ENCODE results near the gene RESP18. TPM values are rescaled to one million over a fixed set of nuclear protein-coding genes. Genes with fewer than 3 reads are reported as not detected.

The RESP18 gene
- total RNA-seq, 2 donors from 2014 or later: not detected

GRCh38 chr2:219293736-219294231, 38.8 kb downstream of the RESP18 start:
- Histone ChIP-seq H3K4me3 (no peak overlapping the region), H3K27me3 (replicated peaks; ENCODE audit: insufficient read depth) (no peaks in the 10 kb centered on the region), H3K27ac (no peak overlapping the region), H3K9me3 (no peaks in the 10 kb centered on the region), H3K36me3 (no peaks in the 10 kb centered on the region), H3K4me1 (replicated peaks) (no peaks in the 10 kb centered on the region)
- intact Hi-C loops (cut with DNase I): loop anchor here (2.0 to 10.0 kb wide), 4 partner anchors 15 to 241 kb away; partner anchors contain the start of genes ABCB6, DNAJB2 and NHEJ1
- WGBS: 81% methylated on average over 5 of the region's 5 CpGs
- DNase-seq (ENCODE audit: low spot score): no peak
- no peak for TF ChIP-seq POLR2AphosphoS5 (IDR thresholded peaks at IDR 0.05)

GRCh38 chr2:219292616-219293015, 39.9 kb downstream of the RESP18 start:
- Histone ChIP-seq H3K27me3 (replicated peaks; ENCODE audit: insufficient read depth) (no peaks in the 10 kb centered on the region), H3K27ac (no peak overlapping the region), H3K36me3 (no peaks in the 10 kb centered on the region), H3K4me1 (replicated peaks) (no peaks in the 10 kb centered on the region), H3K4me3 (no peak overlapping the region), H3K9me3 (no peaks in the 10 kb centered on the region)
- TF ChIP-seq CTCF (IDR thresholded peaks at IDR 0.05) (no peak), POLR2A (IDR thresholded peaks at IDR 0.05) (no peak), POLR2AphosphoS5 (IDR thresholded peaks at IDR 0.05) (no peak)
- intact Hi-C loops (cut with DNase I): loop anchor here (10.0 kb wide), 2 partner anchors 78 to 242 kb away; partner anchors contain the start of gene ABCB6
- WGBS: 91% methylated on average over 9 of the region's 9 CpGs
- no peak for DNase-seq (ENCODE audit: low spot score)

GRCh38 chr2:219291910-219292490, 40.5 kb downstream of the RESP18 start:
- DNase-seq (ENCODE audit: low spot score): no peak
- Histone ChIP-seq H3K4me3 (no peak overlapping the region), H3K4me1 (replicated peaks) (no peaks in the 10 kb centered on the region), H3K36me3 (no peaks in the 10 kb centered on the region), H3K9me3 (no peaks in the 10 kb centered on the region), H3K27ac (no peak overlapping the region), H3K27me3 (replicated peaks; ENCODE audit: insufficient read depth) (no peaks in the 10 kb centered on the region)
- intact Hi-C loops (cut with DNase I): loop anchor here (10.0 kb wide), 2 partner anchors 77 to 243 kb away; partner anchors contain the start of gene ABCB6
- 68% methylated on average over 4 of the region's 4 CpGs for WGBS
- TF ChIP-seq POLR2AphosphoS5 (IDR thresholded peaks at IDR 0.05): no peak
- no peak for TF ChIP-seq POLR2A (IDR thresholded peaks at IDR 0.05)
- TF ChIP-seq CTCF (IDR thresholded peaks at IDR 0.05): no peak

DNA sequence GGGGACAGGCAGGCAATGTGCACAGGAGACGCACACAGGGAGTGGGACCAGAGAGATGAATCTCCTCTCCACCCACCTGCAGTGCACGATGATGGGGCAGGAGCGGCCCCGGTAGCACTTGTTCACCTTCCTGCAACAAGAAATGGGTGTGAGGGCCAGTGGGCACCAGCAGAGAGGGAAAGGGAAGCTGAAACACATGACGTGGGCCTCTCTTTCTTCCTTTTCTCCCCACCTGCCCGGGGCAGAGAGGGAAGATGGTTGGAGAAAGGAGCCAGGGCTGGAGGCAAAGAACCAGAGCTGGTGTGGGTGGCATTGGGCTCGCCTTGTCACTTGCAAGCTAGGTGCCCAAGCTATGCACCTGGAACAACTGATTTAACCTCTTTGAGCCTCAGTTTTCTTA, 41.1 kb downstream of the RESP18 start:
- no peak overlapping the region for H3K27ac ChIP-seq
- no peak for TF ChIP-seq POLR2A (IDR thresholded peaks at IDR 0.05)
- no peak for TF ChIP-seq CTCF (IDR thresholded peaks at IDR 0.05)
- no peak for DNase-seq (ENCODE audit: low spot score)
- WGBS: 91% methylated on average over 7 of the region's 7 CpGs
- H3K27me3 ChIP-seq (replicated peaks; ENCODE audit: insufficient read depth): no peaks in the 10 kb centered on the region
- H3K9me3 ChIP-seq: no peaks in the 10 kb centered on the region
- no peaks in the 10 kb centered on the region for H3K36me3 ChIP-seq
- intact Hi-C loops (cut with DNase I): loop anchor here (10.0 kb wide), 2 partner anchors 77 to 243 kb away; partner anchors contain the start of gene ABCB6
- H3K4me3 ChIP-seq: no peak overlapping the region
- H3K4me1 ChIP-seq (replicated peaks): no peaks in the 10 kb centered on the region

- TF ChIP-seq POLR2AphosphoS5 (IDR thresholded peaks at IDR 0.05) (no peak), POLR2A (IDR thresholded peaks at IDR 0.05) (no peak), CTCF (IDR thresholded peaks at IDR 0.05) (no peak)
- Histone ChIP-seq H3K4me3 (no peak overlapping the region), H3K36me3 (no peaks in the 10 kb centered on the region), H3K27ac (no peak overlapping the region), H3K4me1 (replicated peaks) (peaks cover 3% of the 10 kb centered on the region), H3K27me3 (replicated peaks; ENCODE audit: insufficient read depth) (no peaks in the 10 kb centered on the region), H3K9me3 (no peaks in the 10 kb centered on the region)
- intact Hi-C loops (cut with DNase I): loop anchor here (10.0 kb wide), 2 partner anchors 76 to 244 kb away; partner anchors contain the start of gene ABCB6
- no peak for DNase-seq (ENCODE audit: low spot score)
- WGBS: 88% methylated on average over 14 of the region's 16 CpGs
Observed at GRCh38 chr2:219290381-219291171, 42.0 kb downstream of the RESP18 start.
